Measurements from ENCODE around the gene VKORC1. TPM values are rescaled to one million over a fixed set of nuclear protein-coding genes. Genes with fewer than 3 reads are reported as not detected.
A peak's percentile ranks its signal among the peaks of the same experiment; 100 is the strongest.

VKORC1 gene
- total RNA-seq, 1 experiment from 2014 or later: 98.3 TPM

DNA sequence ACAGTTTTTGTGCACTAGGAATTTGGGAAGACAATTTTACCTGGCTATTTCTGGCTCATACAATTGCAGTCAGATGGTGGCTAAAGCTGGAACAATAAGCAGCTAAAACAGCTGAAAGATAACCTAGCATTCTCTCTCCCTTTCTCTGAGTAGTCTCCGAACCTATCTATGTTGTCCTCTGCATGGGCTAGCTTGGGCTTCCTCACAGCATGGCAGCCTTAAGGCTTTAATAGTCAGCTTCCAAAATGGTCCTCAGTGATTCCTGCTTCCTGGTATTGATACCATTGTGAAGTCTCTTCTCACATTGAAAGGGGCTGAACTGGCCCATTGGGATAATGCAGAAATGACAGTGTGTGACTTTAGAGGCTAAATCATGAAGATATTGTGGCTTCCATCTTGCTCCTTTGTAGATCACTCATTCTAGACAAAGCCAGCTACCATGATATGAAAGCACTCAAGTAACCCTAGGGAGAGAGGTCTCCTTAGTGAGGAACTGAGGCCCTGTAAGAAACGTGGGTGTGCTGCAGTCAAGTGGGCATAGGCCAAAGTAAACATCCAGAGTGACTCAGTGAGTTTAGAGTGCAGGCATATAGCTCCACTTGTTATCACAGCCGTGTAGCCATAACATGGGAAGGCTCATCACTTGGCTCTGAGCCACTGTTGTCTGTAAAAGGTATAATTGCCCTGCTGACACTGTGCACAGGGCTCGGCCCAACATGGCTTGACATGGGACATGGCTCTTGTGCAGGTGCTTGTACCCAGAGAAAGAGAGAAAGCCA, 5.5 kb upstream of the VKORC1 start:
- intact Hi-C loops (cut with micrococcal nuclease; ENCODE audit: unreplicated experiment): loop anchor here (10.0 kb wide), 1 partner anchor 145 kb away; the partner anchor contains the start of gene SETD1A
- ChIA-PET POLR2A (ENCODE audit: low non-redundant PET) (no interaction called here), CTCF (no interaction called here)
- Histone ChIP-seq H3K4me1 (ENCODE audit: insufficient read depth, low read length, poor library complexity, severe bottlenecking) (no peaks in the 10 kb centered on the region), H3K9me3 (ENCODE audit: low read depth, low read length, poor library complexity, severe bottlenecking) (no peaks in the 10 kb centered on the region), H3K4me3 (ENCODE audit: low read depth, low read length, poor library complexity, severe bottlenecking) (no peak overlapping the region), H3K27me3 (replicated peaks; ENCODE audit: insufficient read depth, low read depth, low read length, poor library complexity) (no peaks in the 10 kb centered on the region), H3K36me3 (ENCODE audit: insufficient read depth, low read length, poor library complexity, severe bottlenecking) (no peaks in the 10 kb centered on the region), H3K27ac (ENCODE audit: low read depth, low read length, poor library complexity, severe bottlenecking) (no peak overlapping the region)
- TF ChIP-seq EZH2 (IDR thresholded peaks at IDR 0.05; ENCODE audit: borderline replicate concordance, low read depth, low read length, poor library complexity, severe bottlenecking) (no peak), CTCF (conservative IDR thresholded peaks at IDR 0.05; ENCODE audit: low read depth, low read length) (no peak)
- BruUV-seq (replicated peaks): no TSS peak
- no peak for DNase-seq (ENCODE audit: low spot score)

- Histone ChIP-seq H3K27me3 (replicated peaks; ENCODE audit: insufficient read depth, low read depth, low read length, poor library complexity) (no peaks in the 10 kb centered on the region), H3K4me1 (ENCODE audit: insufficient read depth, low read length, poor library complexity, severe bottlenecking) (peaks cover 3% of the 10 kb centered on the region), H3K4me3 (ENCODE audit: low read depth, low read length, poor library complexity, severe bottlenecking) (peak overlapping the region; percentile 73), H3K36me3 (ENCODE audit: insufficient read depth, low read length, poor library complexity, severe bottlenecking) (peaks cover 4% of the 10 kb centered on the region), H3K9me3 (ENCODE audit: low read depth, low read length, poor library complexity, severe bottlenecking) (no peaks in the 10 kb centered on the region), H3K27ac (ENCODE audit: low read depth, low read length, poor library complexity, severe bottlenecking) (peak overlapping the region; percentile 79)
- CTCF ChIA-PET: no interaction called here
- no peak for TF ChIP-seq EZH2 (IDR thresholded peaks at IDR 0.05; ENCODE audit: borderline replicate concordance, low read depth, low read length, poor library complexity, severe bottlenecking)
- DNase-seq (ENCODE audit: low spot score): no peak
- TSS peak; percentile 46 for BruUV-seq (replicated peaks)
- intact Hi-C loops (cut with micrococcal nuclease; ENCODE audit: unreplicated experiment): loop anchor here (1.0 to 10.0 kb wide), 2 partner anchors 20 to 139 kb away; partner anchors contain the start of genes SETD1A, ZNF646 and ZNF668
- POLR2A ChIA-PET (ENCODE audit: low non-redundant PET): no interaction called here
Measured at GRCh38 chr16:31094088-31094423, 541 bp downstream of the VKORC1 start.

DNA sequence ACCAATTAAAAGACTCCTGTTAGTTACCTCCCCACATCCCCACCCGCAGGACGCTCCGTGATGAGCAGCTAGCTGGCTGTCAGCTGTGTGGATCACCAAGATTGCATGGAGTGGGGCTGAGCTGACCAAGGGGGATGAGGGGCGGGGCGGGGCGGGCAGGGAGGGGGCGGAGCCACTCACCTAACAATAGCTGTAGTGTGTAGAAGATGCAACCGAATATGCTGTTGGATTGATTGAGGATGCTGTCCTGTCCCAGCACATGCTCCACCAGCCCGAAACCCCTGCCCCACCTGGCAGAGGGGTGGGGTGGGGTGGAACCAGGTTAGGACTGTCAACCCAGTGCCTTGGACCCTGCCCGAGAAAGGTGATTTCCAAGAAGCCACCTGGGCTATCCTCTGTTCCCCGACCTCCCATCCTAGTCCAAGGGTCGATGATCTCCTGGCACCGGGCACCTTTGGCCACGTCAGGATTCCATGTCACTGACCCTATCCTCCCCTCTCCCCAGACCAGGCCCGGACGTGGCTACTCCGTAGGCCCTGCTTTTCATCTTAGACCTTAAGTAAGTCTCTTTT, 1.4 kb downstream of the VKORC1 start:
- Histone ChIP-seq H3K27me3 (replicated peaks; ENCODE audit: insufficient read depth, low read depth, low read length, poor library complexity) (no peaks in the 10 kb centered on the region), H3K9me3 (ENCODE audit: low read depth, low read length, poor library complexity, severe bottlenecking) (no peaks in the 10 kb centered on the region), H3K4me3 (ENCODE audit: low read depth, low read length, poor library complexity, severe bottlenecking) (peak overlapping the region; percentile 73), H3K4me1 (ENCODE audit: insufficient read depth, low read length, poor library complexity, severe bottlenecking) (peaks cover 3% of the 10 kb centered on the region), H3K27ac (ENCODE audit: low read depth, low read length, poor library complexity, severe bottlenecking) (no peak overlapping the region), H3K36me3 (ENCODE audit: insufficient read depth, low read length, poor library complexity, severe bottlenecking) (peaks cover 4% of the 10 kb centered on the region)
- CTCF ChIA-PET: no interaction called here
- DNase-seq (ENCODE audit: low spot score): peak; percentile 49
- intact Hi-C loops (cut with micrococcal nuclease; ENCODE audit: unreplicated experiment): loop anchor here (10.0 kb wide), 1 partner anchor 138 kb away; the partner anchor contains the start of gene SETD1A
- POLR2A ChIA-PET (ENCODE audit: low non-redundant PET): interaction anchor here (0.6 kb wide), 1 partner anchor 27 kb away, joined by 5 read pairs; no protein-coding TSS in a partner anchor
- TF ChIP-seq EZH2 (IDR thresholded peaks at IDR 0.05; ENCODE audit: borderline replicate concordance, low read depth, low read length, poor library complexity, severe bottlenecking): no peak
- no peak for TF ChIP-seq CTCF (conservative IDR thresholded peaks at IDR 0.05; ENCODE audit: low read depth, low read length)
- no TSS peak for BruUV-seq (replicated peaks)

Measured in A673 (cell line).